Effector memory CD8-positive, alpha-beta T cell (primary cell): Measurements from ENCODE around the gene SAMD8.

Experiments used
- ATAC-seq: fragments of 150-1000 bp; cut with Tn5 transposase; replicated peaks from 2 replicates; pipeline ENCODE4 v1.10.0; 2021; ENCODE audit warnings: mild to moderate bottlenecking, moderate library complexity
- DNase-seq, 3 experiments: peaks; one replicate each; pipeline ENCODE4 v3.0.0; 2021
- H3K27ac Mint-ChIP-seq, 2 donors: one replicate each; pipeline ENCODE4 v1.8.0; 2022; ENCODE audit warnings: mild to moderate bottlenecking in 2 of 2, mixed read lengths in 2 of 2, moderate library complexity in 2 of 2
- H3K27me3 Mint-ChIP-seq, 2 donors: one replicate each; pipeline ENCODE4 v1.8.0; 2022; ENCODE audit warnings: mixed read lengths in 2 of 2
- H3K36me3 Mint-ChIP-seq: one replicate; pipeline ENCODE4 v1.8.0; 2022; ENCODE audit warnings: mild to moderate bottlenecking, moderate library complexity, mixed read lengths; ENCODE audit not compliant: insufficient read depth
- H3K4me1 Mint-ChIP-seq, 2 donors: one replicate each; pipeline ENCODE4 v1.8.0; 2022; ENCODE audit warnings: low read depth in 2 of 2, mixed read lengths in 2 of 2
- H3K4me3 Mint-ChIP-seq, 2 donors: one replicate each; pipeline ENCODE4 v1.8.0; 2022; ENCODE audit warnings: mild to moderate bottlenecking in 2 of 2, mixed read lengths in 2 of 2, moderate library complexity in 2 of 2
- H3K9me3 Mint-ChIP-seq, 2 donors: one replicate each; pipeline ENCODE4 v1.8.0; 2022; ENCODE audit warnings: mixed read lengths in 2 of 2

Gene SAMD8

GRCh38 chr10:75226656-75227055 lies 115.2 kb downstream of the SAMD8 start:
- Mint-ChIP-seq H3K36me3 (peaks cover 97% of the 10 kb centered on the region), H3K4me1 (peaks cover 32 to 46% of the 10 kb centered on the region in 2 donors), H3K9me3 (no peaks in the 10 kb centered on the region), H3K4me3 (no peak overlapping the region), H3K27ac (peak overlapping the region; percentile 62 to 90), H3K27me3 (no peaks in the 10 kb centered on the region)
- no peak for ATAC-seq
- no peak for DNase-seq

- DNase-seq (no peak), ATAC-seq (no peak)
- Mint-ChIP-seq H3K27me3 (no peaks in the 10 kb centered on the region), H3K36me3 (peaks cover 97% of the 10 kb centered on the region), H3K9me3 (no peaks in the 10 kb centered on the region), H3K4me1 (peaks cover 29 to 38% of the 10 kb centered on the region in 2 donors), H3K27ac (peak overlapping the region; percentile 82 to 85), H3K4me3 (no peak overlapping the region)
These were observed 116.8 kb downstream of the SAMD8 start for GRCh38 chr10:75228278-75228677.

GRCh38 chr10:75228834-75229233 lies 117.4 kb downstream of the SAMD8 start:
- H3K4me1 Mint-ChIP-seq, result peaks cover 31 to 32% of the 10 kb centered on the region in 2 donors
- DNase-seq, result no peak
- H3K27me3 Mint-ChIP-seq, result no peaks in the 10 kb centered on the region
- H3K36me3 Mint-ChIP-seq, result peaks cover 97% of the 10 kb centered on the region
- ATAC-seq, result no peak
- no peak overlapping the region for H3K4me3 Mint-ChIP-seq
- H3K9me3 Mint-ChIP-seq, result no peaks in the 10 kb centered on the region
- H3K27ac Mint-ChIP-seq, result peak overlapping the region; percentile 82 to 85

- H3K27ac Mint-ChIP-seq, result peak overlapping the region; percentile 85 to 88
- H3K4me1 Mint-ChIP-seq, result peaks cover 21 to 22% of the 10 kb centered on the region in 2 donors
These were observed 118.5 kb downstream of the SAMD8 start for GRCh38 chr10:75229971-75230370.

GRCh38 chr10:75230600-75231038 lies 119.2 kb downstream of the SAMD8 start:
- H3K4me3 Mint-ChIP-seq, result no peak overlapping the region
- peak overlapping the region; percentile 85 to 88 for H3K27ac Mint-ChIP-seq
- peaks cover 89% of the 10 kb centered on the region for H3K36me3 Mint-ChIP-seq
- peaks cover 15 to 19% of the 10 kb centered on the region in 2 donors for H3K4me1 Mint-ChIP-seq
- ATAC-seq (peak; percentile 62), DNase-seq (peak; percentile 93 to 96 (median 95))
- no peaks in the 10 kb centered on the region for H3K27me3 Mint-ChIP-seq
- no peaks in the 10 kb centered on the region for H3K9me3 Mint-ChIP-seq

More at GRCh38 chr10:75229971-75230370, 118.5 kb downstream of the SAMD8 start:
- Mint-ChIP-seq H3K27me3 (no peaks in the 10 kb centered on the region), H3K36me3 (peaks cover 95% of the 10 kb centered on the region), H3K4me3 (no peak overlapping the region), H3K9me3 (no peaks in the 10 kb centered on the region)
- DNase-seq, result no peak
- ATAC-seq, result no peak
